SK-N-SH (cell line): Measurements from ENCODE around the gene FA2H. TPM values are rescaled to one million over a fixed set of nuclear protein-coding genes. Genes with fewer than 3 reads are reported as not detected.

Source experiments
- CTCF ChIA-PET: fragments of 300-600, 350-600 bp; formaldehyde crosslinking; extraction: SDS; loops from one replicate; lab custom pipeline; 2021; lab: Yijun Ruan, JAX
- POLR2A ChIA-PET: fragments of 350-600 bp; sonication (Branson Sonifier 250); formaldehyde crosslinking; extraction: SDS; loops from one replicate; lab custom pipeline; 2020; ENCODE audit warnings: antibody characterized with exemption, inconsistent platforms; lab: Yijun Ruan, JAX
- DNase-seq: peaks from one replicate; pipeline ENCODE4 v3.0.0; 2012
- H2AFZ ChIP-seq: fragments of 200-600 bp; sonication (generic); 2 replicates; pipeline ENCODE4 v1.8.1; 2016; ENCODE audit warnings: antibody characterized with exemption, mild to moderate bottlenecking, low read depth
- H3F3A ChIP-seq: fragments of 200-600 bp; sonication (generic); replicated peaks from 2 replicates; pipeline ENCODE3; 2016; ENCODE audit warnings: antibody characterized with exemption, mild to moderate bottlenecking; ENCODE audit not compliant: insufficient read depth
- H3K27ac ChIP-seq, 2 experiments: fragments of 200-500 bp in 1 of 2; fragments of 200-600 bp in 1 of 2; sonication (Bioruptor generic) in 1 of 2; sonication (generic), shearing (Covaris generic) in 1 of 2; 2 replicates each; pipeline versions ENCODE4 v1.5.1 to v1.6.1; 2014 to 2016; ENCODE audit warnings: low read depth in 2 of 2, inconsistent platforms in 1 of 2, low read length in 1 of 2, mild to moderate bottlenecking in 1 of 2, mixed read lengths in 1 of 2
- H3K27me3 ChIP-seq: fragments of 200-600 bp; sonication (generic), shearing (Covaris generic); 2 replicates; pipeline ENCODE4 v1.6.1; 2016; ENCODE audit warnings: mixed run types; ENCODE audit not compliant: insufficient read depth
- H3K36me3 ChIP-seq, 2 experiments: fragments of 200-500 bp in 1 of 2; fragments of 200-600 bp in 1 of 2; sonication (Bioruptor generic) in 1 of 2; sonication (generic) in 1 of 2; replicated peaks in 1 of 2; 2 replicates each; pipeline versions ENCODE3 to v1.5.1; 2014 to 2016; ENCODE audit warnings: low read length in 1 of 2, mild to moderate bottlenecking in 1 of 2; ENCODE audit not compliant: insufficient read depth in 2 of 2, control insufficient read depth in 1 of 2
- H3K4me1 ChIP-seq, 2 experiments: fragments of 200-500 bp in 1 of 2; fragments of 200-600 bp in 1 of 2; sonication (Bioruptor generic) in 1 of 2; sonication (generic), shearing (Covaris generic) in 1 of 2; 2 replicates each; pipeline versions ENCODE4 v1.5.1 to v1.6.1; 2014 to 2016; ENCODE audit warnings: low read depth in 1 of 2, low read length in 1 of 2, mixed run types in 1 of 2; ENCODE audit not compliant: insufficient read depth in 2 of 2, control insufficient read depth in 1 of 2
- H3K4me2 ChIP-seq: fragments of 200-600 bp; sonication (generic), shearing (Covaris generic); 2 replicates; pipeline ENCODE4 v1.6.1; 2017; ENCODE audit warnings: mixed run types
- H3K4me3 ChIP-seq, 2 experiments: fragments of 200-500 bp in 1 of 2; fragments of 200-600 bp in 1 of 2; sonication (Bioruptor generic) in 1 of 2; sonication (generic), shearing (Covaris generic) in 1 of 2; 2 replicates each; pipeline versions ENCODE4 v1.5.1 to v1.8.1; 2014 to 2016; ENCODE audit warnings: low read depth in 2 of 2, inconsistent platforms in 1 of 2, low read length in 1 of 2, mild to moderate bottlenecking in 1 of 2, mixed read lengths in 1 of 2, moderate library complexity in 1 of 2
- H3K79me2 ChIP-seq: fragments of 200-600 bp; sonication (generic); 2 replicates; pipeline ENCODE4 v1.8.1; 2017; ENCODE audit warnings: mild to moderate bottlenecking; ENCODE audit not compliant: insufficient read depth
- H3K9ac ChIP-seq: fragments of 200-600 bp; sonication (generic); 2 replicates; pipeline ENCODE4 v1.6.1; 2017; ENCODE audit warnings: mixed run types
- H3K9me2 ChIP-seq: fragments of 200-600 bp; sonication (generic); 2 replicates; pipeline ENCODE4 v1.6.1; 2017; ENCODE audit warnings: mixed run types
- H3K9me3 ChIP-seq: fragments of 200-600 bp; sonication (generic); 2 replicates; pipeline ENCODE4 v1.6.1; 2017; ENCODE audit warnings: mixed run types, mild to moderate bottlenecking, moderate library complexity
- H4K20me1 ChIP-seq: fragments of 200-600 bp; sonication (generic); 2 replicates; pipeline ENCODE4 v1.6.1; 2017; ENCODE audit warnings: mild to moderate bottlenecking, mixed run types; ENCODE audit not compliant: insufficient read depth
- CTCF ChIP-seq: fragments of 200-600 bp; sonication (generic); IDR thresholded peaks from 2 replicates; pipeline ENCODE4 v1.6.1; 2017; ENCODE audit warnings: antibody characterized with exemption, mild to moderate bottlenecking, moderate library complexity
- GABPA ChIP-seq: IDR thresholded peaks from 2 replicates; pipeline ENCODE4 v1.4.0; 2012; ENCODE audit warnings: low read depth, mild to moderate bottlenecking
- POLR2AphosphoS5 ChIP-seq: IDR thresholded peaks from 2 replicates; pipeline ENCODE4 v1.6.1; 2012; ENCODE audit warnings: low read depth, low read length
- RXRA ChIP-seq: IDR thresholded peaks from 2 replicates; pipeline ENCODE4 v1.4.0; 2012; ENCODE audit warnings: low read depth, mild to moderate bottlenecking, borderline replicate concordance
- WGBS: methylation state at CpG from one replicate; pipeline ENCODE4 v1.1.6; 2017; ENCODE audit warnings: low lambda C conversion rate; 5-methylcytosine and 5-hydroxymethylcytosine counted together
- polyA plus RNA-seq, 3 experiments: library from polyadenylated mRNA; depleted of rRNA; stranded (reverse); fragments of >200 nt; gene quantifications; 2 replicates each; pipeline ENCODE4 v1.2.3, GENCODE V29; 2012
- TF ChIP-seq, protein P1 (sequence below): IDR thresholded peaks from 2 replicates; pipeline ENCODE4 v1.6.1; 2012; ENCODE audit warnings: mild to moderate bottlenecking, low read depth, low read length, moderate library complexity
- TF ChIP-seq, protein P2 (sequence below): IDR thresholded peaks from 2 replicates; pipeline ENCODE4 v1.4.0; 2012; ENCODE audit warnings: low read depth
- TF ChIP-seq, protein P3 (sequence below): fragments of 150-350 bp; IDR thresholded peaks from 2 replicates; pipeline ENCODE4 v1.6.1; 2017; ENCODE audit warnings: antibody characterized with exemption, low read length, low read depth, borderline replicate concordance

Gene FA2H
- polyA plus RNA-seq, 1 of the 3 experiments (the other 2 are of a cell fraction), result not detected

DNA sequence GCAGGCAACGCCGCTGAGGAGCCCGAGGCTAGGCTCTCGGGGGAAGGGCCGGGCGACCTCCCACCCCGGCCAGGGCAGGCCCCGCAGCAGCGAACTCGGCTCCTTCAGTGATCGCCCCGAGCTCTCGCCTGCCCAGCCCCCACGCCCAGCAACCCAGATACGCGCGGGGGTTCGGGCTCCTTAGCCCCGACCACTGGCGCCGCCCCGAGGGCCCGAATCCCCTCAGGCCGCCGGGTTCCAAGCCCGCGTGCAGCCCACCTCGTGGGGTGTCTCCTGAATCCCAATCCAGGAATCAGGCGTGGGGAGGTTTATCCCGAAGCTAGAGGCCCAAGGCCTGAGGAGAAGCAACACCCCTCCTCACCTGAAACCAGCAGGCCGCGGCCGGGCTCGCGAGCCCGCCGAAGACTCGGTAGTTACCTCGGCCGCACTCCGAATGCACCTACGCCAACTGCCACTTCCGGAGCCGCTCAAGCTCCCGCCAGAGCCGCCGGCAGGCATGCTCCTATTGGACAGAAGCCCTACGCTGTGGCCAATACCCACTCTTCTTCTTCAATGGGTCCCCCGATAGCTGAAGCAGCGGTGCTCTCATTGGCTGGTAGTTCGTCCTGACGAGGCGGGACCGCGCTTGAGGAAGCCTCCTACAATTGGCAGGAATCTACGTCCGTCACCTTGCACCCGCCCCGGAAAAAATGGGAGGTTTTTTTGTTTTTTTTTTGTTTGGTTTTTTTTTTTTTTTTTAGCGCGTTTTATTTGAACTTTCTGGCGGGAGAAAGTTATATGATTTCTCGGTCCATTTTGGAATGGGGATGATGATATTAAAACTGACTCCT, 108.0 kb downstream of the FA2H start, which contains the start of gene RFWD3 (continued):
- TF ChIP-seq RXRA (no peak), POLR2AphosphoS5 (peak; percentile 85), GABPA (peak; percentile 74), CTCF (no peak)
- TF ChIP-seq, protein P1, sequence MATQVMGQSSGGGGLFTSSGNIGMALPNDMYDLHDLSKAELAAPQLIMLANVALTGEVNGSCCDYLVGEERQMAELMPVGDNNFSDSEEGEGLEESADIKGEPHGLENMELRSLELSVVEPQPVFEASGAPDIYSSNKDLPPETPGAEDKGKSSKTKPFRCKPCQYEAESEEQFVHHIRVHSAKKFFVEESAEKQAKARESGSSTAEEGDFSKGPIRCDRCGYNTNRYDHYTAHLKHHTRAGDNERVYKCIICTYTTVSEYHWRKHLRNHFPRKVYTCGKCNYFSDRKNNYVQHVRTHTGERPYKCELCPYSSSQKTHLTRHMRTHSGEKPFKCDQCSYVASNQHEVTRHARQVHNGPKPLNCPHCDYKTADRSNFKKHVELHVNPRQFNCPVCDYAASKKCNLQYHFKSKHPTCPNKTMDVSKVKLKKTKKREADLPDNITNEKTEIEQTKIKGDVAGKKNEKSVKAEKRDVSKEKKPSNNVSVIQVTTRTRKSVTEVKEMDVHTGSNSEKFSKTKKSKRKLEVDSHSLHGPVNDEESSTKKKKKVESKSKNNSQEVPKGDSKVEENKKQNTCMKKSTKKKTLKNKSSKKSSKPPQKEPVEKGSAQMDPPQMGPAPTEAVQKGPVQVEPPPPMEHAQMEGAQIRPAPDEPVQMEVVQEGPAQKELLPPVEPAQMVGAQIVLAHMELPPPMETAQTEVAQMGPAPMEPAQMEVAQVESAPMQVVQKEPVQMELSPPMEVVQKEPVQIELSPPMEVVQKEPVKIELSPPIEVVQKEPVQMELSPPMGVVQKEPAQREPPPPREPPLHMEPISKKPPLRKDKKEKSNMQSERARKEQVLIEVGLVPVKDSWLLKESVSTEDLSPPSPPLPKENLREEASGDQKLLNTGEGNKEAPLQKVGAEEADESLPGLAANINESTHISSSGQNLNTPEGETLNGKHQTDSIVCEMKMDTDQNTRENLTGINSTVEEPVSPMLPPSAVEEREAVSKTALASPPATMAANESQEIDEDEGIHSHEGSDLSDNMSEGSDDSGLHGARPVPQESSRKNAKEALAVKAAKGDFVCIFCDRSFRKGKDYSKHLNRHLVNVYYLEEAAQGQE, result peak; percentile 42; the same call in 1 of the 2 replicates
- TF ChIP-seq, protein P2, sequence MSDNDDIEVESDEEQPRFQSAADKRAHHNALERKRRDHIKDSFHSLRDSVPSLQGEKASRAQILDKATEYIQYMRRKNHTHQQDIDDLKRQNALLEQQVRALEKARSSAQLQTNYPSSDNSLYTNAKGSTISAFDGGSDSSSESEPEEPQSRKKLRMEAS, result peak; percentile 74
- TF ChIP-seq, protein P3, sequence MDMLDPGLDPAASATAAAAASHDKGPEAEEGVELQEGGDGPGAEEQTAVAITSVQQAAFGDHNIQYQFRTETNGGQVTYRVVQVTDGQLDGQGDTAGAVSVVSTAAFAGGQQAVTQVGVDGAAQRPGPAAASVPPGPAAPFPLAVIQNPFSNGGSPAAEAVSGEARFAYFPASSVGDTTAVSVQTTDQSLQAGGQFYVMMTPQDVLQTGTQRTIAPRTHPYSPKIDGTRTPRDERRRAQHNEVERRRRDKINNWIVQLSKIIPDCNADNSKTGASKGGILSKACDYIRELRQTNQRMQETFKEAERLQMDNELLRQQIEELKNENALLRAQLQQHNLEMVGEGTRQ, result no peak

- no peaks in the 10 kb centered on the region for H3F3A ChIP-seq
- H3K4me1 ChIP-seq, result peaks cover 0 to 5% of the 10 kb centered on the region in 2 experiments; a peak in 2 of 4 replicates
- no peak for DNase-seq
- CTCF ChIA-PET, result interaction anchor here (1.4 kb wide), 2 partner anchors 9 to 14 kb away, joined by 4 to 7 read pairs; no protein-coding TSS in a partner anchor
- H3K27ac ChIP-seq, result peak overlapping the region; percentile 67
- H3K9ac ChIP-seq, result peak overlapping the region; percentile 94
- peak overlapping the region; percentile 95 for H3K4me2 ChIP-seq
- peaks cover 1% of the 10 kb centered on the region; the same call in 1 of the 2 replicates for H4K20me1 ChIP-seq
- H3K36me3 ChIP-seq, result peaks cover 22 to 33% of the 10 kb centered on the region in 2 experiments
- TF ChIP-seq, protein P2, result no peak
- peak overlapping the region; percentile 31 for H2AFZ ChIP-seq
- 10% methylated on average over 8 of the region's 8 CpGs for WGBS
- peaks cover 56% of the 10 kb centered on the region for H3K79me2 ChIP-seq
- no peaks in the 10 kb centered on the region for H3K9me3 ChIP-seq
- H3K4me3 ChIP-seq, result peak overlapping the region; percentile 79 to 82
- POLR2A ChIA-PET, result interaction anchor here (0.9 to 1.1 kb wide), 2 partner anchors 18 to 59 kb away, joined by 3 read pairs; partner anchors contain the start of gene GLG1
- no peaks in the 10 kb centered on the region for H3K9me2 ChIP-seq
- H3K27me3 ChIP-seq, result no peaks in the 10 kb centered on the region
Measured at GRCh38 chr16:74666010-74666421, 108.6 kb downstream of the FA2H start.

Other genes with a start within 250 kb of the FA2H start
- 61.6 and 71.1 TPM in 2 replicates for gene GLG1, start 167.7 kb downstream of the FA2H start, polyA plus RNA-seq (2012; rRNA removed)
- 13.2 and 15.9 TPM in 2 replicates for gene RFWD3, start 107.9 kb downstream of the FA2H start, polyA plus RNA-seq (2012; rRNA removed)
- 3.1 and 3.6 TPM in 2 replicates for gene MLKL, start 74.0 kb downstream of the FA2H start, polyA plus RNA-seq (2012; rRNA removed)
- gene WDR59, start 210.3 kb upstream of the FA2H start, polyA plus RNA-seq (2012; rRNA removed), result 48.2 and 60.2 TPM in 2 replicates
- 20.6 and 23.7 TPM in 2 replicates for gene ZNRF1, start 224.2 kb upstream of the FA2H start, polyA plus RNA-seq (2012; rRNA removed)